Measurements from ENCODE around the gene CLK2. TPM values are rescaled to one million over a fixed set of nuclear protein-coding genes. Genes with fewer than 3 reads are reported as not detected.

Gene CLK2
- total RNA-seq, 1 donor from 2014 or later: 51.2 TPM

- Histone ChIP-seq H3K9me3 (no peaks in the 10 kb centered on the region), H3K4me1 (peaks cover 19% of the 10 kb centered on the region), H3K27ac (peak overlapping the region; percentile 90), H3K27me3 (no peaks in the 10 kb centered on the region), H3K36me3 (peaks cover 26% of the 10 kb centered on the region), H3K4me3 (peak overlapping the region; percentile 96)
- ATAC-seq (peak; percentile 13), DNase-seq (peak; percentile 80)
- TF ChIP-seq CTCF (IDR thresholded peaks at IDR 0.05): no peak
- intact Hi-C loops (cut with DNase I): no loop called here
Measured at GRCh38 chr1:155309423-155310021, 36.2 kb upstream of the CLK2 start.

GRCh38 chr1:155308493-155309422, 35.5 kb upstream of the CLK2 start, which contains the start of gene FDPS:
Gene FDPS, plus strand, starts transcription at chr1:155308866. Its CDS starts 924 bp downstream, at chr1:155309790.
- H3K27me3 ChIP-seq: no peaks in the 10 kb centered on the region
- peaks cover 18% of the 10 kb centered on the region for H3K36me3 ChIP-seq
- no peaks in the 10 kb centered on the region for H3K9me3 ChIP-seq
- intact Hi-C loops (cut with DNase I): no loop called here
- H3K27ac ChIP-seq: peak within 1 kb of the TSS; percentile 90
- ATAC-seq (peak; percentile 99), DNase-seq (peak; percentile 99)
- no peak for TF ChIP-seq CTCF (IDR thresholded peaks at IDR 0.05)
- peak within 1 kb of the TSS; percentile 96 for H3K4me3 ChIP-seq
- peaks cover 19% of the 10 kb centered on the region for H3K4me1 ChIP-seq

DNA sequence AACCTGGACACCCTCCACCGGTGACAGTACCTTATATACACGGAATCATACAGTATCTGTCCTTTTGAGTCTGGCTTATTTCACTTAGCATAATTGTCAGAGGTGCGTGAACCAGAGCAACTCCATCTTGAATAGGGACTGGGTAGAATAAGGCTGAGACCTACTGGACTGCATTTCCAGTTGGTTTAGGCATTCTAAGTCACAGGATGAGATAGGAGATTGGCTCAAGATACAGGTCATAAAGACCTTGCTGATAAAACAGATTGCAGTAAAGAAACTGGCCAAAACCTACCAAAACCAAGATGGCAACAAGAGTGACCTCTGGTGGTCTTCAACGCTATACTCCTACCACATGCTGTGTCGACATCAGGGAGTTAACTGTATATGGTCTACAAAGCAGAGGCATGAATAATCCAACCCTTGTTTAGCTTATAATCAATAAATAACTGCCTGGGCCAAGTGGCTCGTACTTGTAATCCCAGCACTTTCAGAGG, 34.0 kb upstream of the CLK2 start:
- H3K36me3 ChIP-seq: peaks cover 6% of the 10 kb centered on the region
- peaks cover 19% of the 10 kb centered on the region for H3K4me1 ChIP-seq
- no peak for ATAC-seq
- H3K27ac ChIP-seq: no peak overlapping the region
- H3K27me3 ChIP-seq: no peaks in the 10 kb centered on the region
- no peak for DNase-seq
- peak; percentile 32 for TF ChIP-seq CTCF (IDR thresholded peaks at IDR 0.05)
- H3K9me3 ChIP-seq: no peaks in the 10 kb centered on the region
- H3K4me3 ChIP-seq: no peak overlapping the region
- intact Hi-C loops (cut with DNase I): no loop called here

DNA sequence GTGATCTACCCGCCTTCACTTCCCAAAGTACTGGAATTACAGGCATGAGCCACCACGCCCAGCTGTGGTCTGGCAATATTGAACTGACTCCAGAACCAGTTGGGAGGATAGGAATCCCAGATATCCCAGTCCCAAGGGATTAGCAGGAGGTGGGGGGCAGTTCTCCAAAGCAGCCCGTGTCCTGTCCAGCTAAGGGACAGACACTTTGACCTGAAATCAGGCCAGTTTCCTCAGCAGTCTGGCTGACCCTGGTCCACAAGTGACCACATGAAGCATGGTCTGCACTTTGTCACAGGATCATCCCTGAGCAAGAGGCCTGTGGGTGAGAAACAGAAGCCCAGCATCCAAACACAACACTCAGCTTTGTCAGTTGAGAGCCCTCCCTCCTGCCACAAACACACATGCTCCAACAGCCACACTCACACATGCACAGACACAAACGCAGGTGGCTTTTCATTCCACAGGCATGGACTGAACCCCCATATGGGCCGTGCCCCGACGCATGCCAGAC, 32.6 kb upstream of the CLK2 start:
- Histone ChIP-seq H3K9me3 (no peaks in the 10 kb centered on the region), H3K4me3 (no peak overlapping the region), H3K4me1 (peaks cover 16% of the 10 kb centered on the region), H3K27ac (no peak overlapping the region), H3K36me3 (no peaks in the 10 kb centered on the region), H3K27me3 (no peaks in the 10 kb centered on the region)
- ATAC-seq: no peak
- intact Hi-C loops (cut with DNase I): no loop called here
- no peak for TF ChIP-seq CTCF (IDR thresholded peaks at IDR 0.05)
- no peak for DNase-seq

DNA sequence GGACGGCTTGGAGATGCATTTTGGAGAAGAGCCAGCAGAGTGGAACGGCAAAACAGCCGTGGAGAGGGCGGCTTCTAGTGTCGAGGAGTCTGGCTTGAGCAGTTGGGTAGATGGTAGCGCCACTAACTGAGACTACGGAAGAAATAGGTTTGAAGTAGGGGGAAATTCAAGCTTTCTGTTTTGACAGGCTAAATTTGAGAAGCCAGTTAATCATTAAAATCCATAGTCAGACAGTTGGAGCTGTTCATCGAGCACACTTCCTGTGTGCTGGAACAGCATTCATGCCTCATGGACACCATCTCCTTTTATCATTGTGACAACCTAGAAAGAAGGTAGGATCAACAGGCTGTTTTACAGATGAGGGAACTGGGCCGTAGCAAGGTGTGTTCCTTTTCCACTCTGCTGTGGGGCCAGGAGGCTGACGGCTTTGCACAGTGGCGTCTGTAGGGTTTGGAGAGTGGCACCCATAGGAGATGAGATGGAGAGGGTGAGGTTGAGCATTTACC, 31.3 kb upstream of the CLK2 start:
- Histone ChIP-seq H3K27me3 (no peaks in the 10 kb centered on the region), H3K27ac (no peak overlapping the region), H3K4me3 (no peak overlapping the region), H3K9me3 (no peaks in the 10 kb centered on the region), H3K4me1 (peaks cover 4% of the 10 kb centered on the region), H3K36me3 (no peaks in the 10 kb centered on the region)
- intact Hi-C loops (cut with DNase I): no loop called here
- no peak for ATAC-seq
- no peak for TF ChIP-seq CTCF (IDR thresholded peaks at IDR 0.05)
- DNase-seq: no peak
